Common myeloid progenitor, CD34-positive (primary cell): ENCODE measurements around the gene ZNRF3.
"Not testable (repeated sequence)": the region's sequence is repeated elsewhere in the genome, so short reads cannot be mapped to it uniquely, and the experiment has no call there.

Experiments used
- CTCF ChIA-PET: fragments of 350-600 bp; sonication (Branson Sonifier 250); formaldehyde crosslinking; loops from one replicate; lab custom pipeline; 2021; ENCODE audit warnings: antibody characterized with exemption; lab: Charles Lee
- POLR2A ChIA-PET: fragments of 350-600 bp; sonication (Branson Sonifier 250); formaldehyde crosslinking; loops from one replicate; lab custom pipeline; 2021; ENCODE audit warnings: antibody characterized with exemption; lab: Charles Lee
- DNase-seq, 3 donors: peaks; one replicate each; pipeline versions ENCODE4 v3.0.0 to v3.0.0-alpha.2; 2013
- H3K27ac ChIP-seq, 2 experiments: 1 replicate in 1 of 2; 2 replicates in 1 of 2; pipeline ENCODE4 v1.7.0; 2013; ENCODE audit warnings: inconsistent platforms in 2 of 2, low read length in 2 of 2, mild to moderate bottlenecking in 2 of 2, low read depth in 1 of 2, moderate library complexity in 1 of 2; ENCODE audit not compliant: severe bottlenecking in 2 of 2, insufficient read depth in 1 of 2, poor library complexity in 1 of 2
- H3K27me3 ChIP-seq, 5 experiments: replicated peaks in 2 of 5; 1 replicate in 3 of 5; 2 replicates in 2 of 5; pipeline versions ENCODE4 v1.6.1 to v1.7.0; 2013; ENCODE audit warnings: low read length in 4 of 5, mild to moderate bottlenecking in 2 of 5, moderate library complexity in 2 of 5, inconsistent platforms in 1 of 5; ENCODE audit not compliant: insufficient read depth in 5 of 5, control insufficient read depth in 4 of 5
- H3K36me3 ChIP-seq, 4 experiments: 1 replicate in 2 of 4; 2 replicates in 2 of 4; pipeline versions ENCODE4 v1.6.1 to v1.7.0; 2013; ENCODE audit warnings: low read length in 3 of 4, control low read depth in 1 of 4, mild to moderate bottlenecking in 1 of 4; ENCODE audit not compliant: control insufficient read depth in 4 of 4, insufficient read depth in 4 of 4
- H3K4me1 ChIP-seq, 4 experiments: 1 replicate in 3 of 4; 2 replicates in 1 of 4; pipeline versions ENCODE4 v1.6.1 to v1.7.1; 2013; ENCODE audit warnings: low read length in 3 of 4, mild to moderate bottlenecking in 3 of 4, control low read depth in 1 of 4, inconsistent platforms in 1 of 4, moderate library complexity in 1 of 4; ENCODE audit not compliant: control insufficient read depth in 4 of 4, insufficient read depth in 4 of 4; ENCODE audit errors: control extremely low read depth in 1 of 4
- H3K4me3 ChIP-seq, 7 experiments: 1 replicate in 4 of 7; 2 replicates in 3 of 7; pipeline versions ENCODE4 v1.5.1 to v1.7.0; 2013; ENCODE audit warnings: mild to moderate bottlenecking in 7 of 7, low read length in 6 of 7, moderate library complexity in 6 of 7, inconsistent platforms in 2 of 7, low read depth in 2 of 7, control low read depth in 1 of 7; ENCODE audit not compliant: insufficient read depth in 4 of 7, control insufficient read depth in 1 of 7; ENCODE audit errors: extremely low read depth in 1 of 7
- H3K9me3 ChIP-seq, 5 experiments: 1 replicate in 4 of 5; 2 replicates in 1 of 5; pipeline versions ENCODE4 v1.6.1 to v1.7.1; 2013; ENCODE audit warnings: low read length in 4 of 5, mild to moderate bottlenecking in 2 of 5, inconsistent platforms in 1 of 5, low read depth in 1 of 5, moderate library complexity in 1 of 5; ENCODE audit not compliant: control insufficient read depth in 4 of 5, insufficient read depth in 2 of 5; ENCODE audit errors: control extremely low read depth in 1 of 5
- WGBS: methylation state at CpG from one replicate; pipeline ENCODE4 v1.1.5; 2013; ENCODE audit not compliant: insufficient coverage; 5-methylcytosine and 5-hydroxymethylcytosine counted together

Gene ZNRF3

DNA sequence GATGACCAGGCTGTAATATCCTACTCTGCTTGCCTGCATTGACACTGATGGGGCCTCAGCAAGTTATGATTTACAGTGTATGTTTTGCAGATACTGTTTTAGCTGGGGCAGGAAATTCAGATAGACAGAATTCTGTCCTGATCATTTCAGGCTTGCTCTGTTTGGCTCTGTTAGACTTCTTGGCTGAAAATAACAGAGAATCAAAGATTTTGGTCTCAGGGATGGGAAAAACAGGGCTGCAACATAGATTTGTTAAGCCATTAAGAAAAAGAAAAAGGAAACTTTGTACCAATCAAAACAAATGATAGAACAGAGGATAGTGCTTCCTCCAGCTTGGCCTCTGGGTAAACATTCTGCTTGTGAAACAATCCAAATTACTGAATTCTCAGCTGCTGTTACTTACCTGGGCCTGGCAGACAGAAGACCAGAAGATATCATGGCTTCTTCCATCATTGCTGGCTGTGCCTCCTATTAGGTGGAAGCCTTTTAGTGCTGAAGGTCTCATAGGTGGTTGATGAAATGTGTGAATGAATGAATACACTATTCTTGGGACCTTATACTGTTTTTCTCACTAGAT is 22.0 kb downstream of the ZNRF3 start:
- H3K4me1 ChIP-seq: peaks cover 0 to 7% (median 1%) of the 10 kb centered on the region in 4 experiments
- DNase-seq: no peak

DNA sequence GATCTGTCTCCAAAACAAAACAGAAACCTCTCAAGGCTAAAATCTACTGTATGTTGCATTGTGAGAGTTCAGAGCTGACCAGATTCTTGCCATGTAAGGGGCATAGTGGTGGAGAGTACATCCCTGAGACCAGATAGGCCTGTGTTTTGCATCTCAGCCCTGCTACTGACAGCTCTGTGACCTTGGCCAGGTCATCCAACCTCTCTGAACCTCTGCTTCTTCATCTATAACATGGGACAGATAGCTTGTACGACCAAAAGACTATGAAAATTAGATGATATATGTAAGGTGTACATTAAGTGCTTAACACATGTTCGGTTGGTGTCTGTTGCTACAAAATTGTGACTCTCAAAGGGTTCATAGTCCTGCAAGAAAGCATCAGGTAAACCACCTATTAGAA is 22.9 kb downstream of the ZNRF3 start:
- 100% methylated on average over 1 of the region's 2 CpGs for WGBS
- Histone ChIP-seq H3K4me1 (peaks cover 0 to 4% (median 0%) of the 10 kb centered on the region in 4 experiments), H3K36me3 (no peaks in the 10 kb centered on the region), H3K27me3 (peaks cover 0 to 1% (median 0%) of the 10 kb centered on the region in 5 experiments), H3K9me3 (no peaks in the 10 kb centered on the region), H3K27ac (no peak overlapping the region), H3K4me3 (no peak overlapping the region)
- DNase-seq: no peak
- POLR2A ChIA-PET: no interaction called here
- CTCF ChIA-PET: interaction anchor here (1.4 to 1.5 kb wide), 2 partner anchors 21 to 135 kb away, joined by 4 read pairs; no protein-coding TSS in a partner anchor

More for the DNA sequence above, 22.0 kb downstream of the ZNRF3 start:
- no peaks in the 10 kb centered on the region for H3K9me3 ChIP-seq
- H3K4me3 ChIP-seq: no peak overlapping the region
- ChIA-PET CTCF (interaction anchor here (1.0 to 1.5 kb wide), 4 partner anchors 9 to 136 kb away, joined by 3 to 4 read pairs (median 4); partner anchors contain the start of gene ZNRF3), POLR2A (interaction anchor here (0.9 kb wide), 1 partner anchor 9 kb away, joined by 3 read pairs; no protein-coding TSS in a partner anchor)
- no peaks in the 10 kb centered on the region for H3K36me3 ChIP-seq
- H3K27ac ChIP-seq: no peak overlapping the region
- H3K27me3 ChIP-seq: peaks cover 0 to 1% (median 0%) of the 10 kb centered on the region in 5 experiments

- POLR2A ChIA-PET: interaction anchor here (0.6 kb wide), 1 partner anchor 39 kb away, joined by 6 read pairs; no protein-coding TSS in a partner anchor
- Histone ChIP-seq H3K9me3 (no peaks in the 10 kb centered on the region), H3K4me3 (no peak overlapping the region), H3K27me3 (peaks cover 0 to 1% (median 0%) of the 10 kb centered on the region in 5 experiments), H3K36me3 (no peaks in the 10 kb centered on the region), H3K4me1 (peaks cover 0 to 4% (median 0%) of the 10 kb centered on the region in 4 experiments), H3K27ac (no peak overlapping the region)
- whole genome bisulfite sequencing: 100% methylated on average over 2 of the region's 5 CpGs
- no peak for DNase-seq
- CTCF ChIA-PET: no interaction called here
Observed at GRCh38 chr22:28907311-28908008, 24.1 kb downstream of the ZNRF3 start.

GRCh38 chr22:28908810-28909209 is 25.4 kb downstream of the ZNRF3 start:
- H3K9me3 ChIP-seq, POLR2A ChIA-PET, H3K27ac ChIP-seq, H3K36me3 ChIP-seq, DNase-seq, H3K27me3 ChIP-seq, H3K4me1 ChIP-seq, H3K4me3 ChIP-seq: not testable (repeated sequence)
- 98% methylated on average over 6 of the region's 10 CpGs for WGBS
- CTCF ChIA-PET: interaction anchor here (0.8 to 2.3 kb wide), 2 partner anchors 11 to 49 kb away, joined by 3 to 5 read pairs; no protein-coding TSS in a partner anchor

DNA sequence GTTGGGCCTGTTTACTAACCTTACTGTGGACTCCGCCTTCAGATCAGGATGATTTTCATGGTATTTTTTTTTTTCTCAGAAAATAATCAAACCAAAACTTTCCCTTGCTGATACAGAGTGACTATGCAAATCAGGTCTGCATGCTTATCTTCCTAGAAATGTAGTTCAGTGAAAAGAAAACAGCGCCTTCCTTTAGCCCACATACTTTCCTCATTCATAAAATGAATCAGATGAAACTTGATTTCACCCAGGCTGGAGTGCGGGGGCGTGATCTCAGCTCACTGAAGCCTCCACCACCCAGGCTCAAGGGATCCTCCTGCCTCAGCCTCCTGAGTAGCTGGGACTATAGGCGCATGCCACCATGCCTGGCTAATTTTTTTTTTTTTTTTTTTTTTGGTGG is 26.0 kb downstream of the ZNRF3 start:
- 90% methylated on average over 2 of the region's 5 CpGs for WGBS
- peak in 2 of 3 donors; percentile 28 to 42 for DNase-seq

GRCh38 chr22:28910569-28911303 is 27.4 kb downstream of the ZNRF3 start:
- H3K27me3 ChIP-seq: peaks cover 0 to 1% (median 0%) of the 10 kb centered on the region in 5 experiments
- no peak overlapping the region for H3K4me3 ChIP-seq
- ChIA-PET CTCF (no interaction called here), POLR2A (no interaction called here)
- DNase-seq: no peak
- no peak overlapping the region for H3K27ac ChIP-seq
- H3K36me3 ChIP-seq: no peaks in the 10 kb centered on the region
- H3K4me1 ChIP-seq: peaks cover 0 to 3% (median 0%) of the 10 kb centered on the region in 4 experiments
- 90% methylated on average over 2 of the region's 3 CpGs for WGBS
- no peaks in the 10 kb centered on the region for H3K9me3 ChIP-seq

More for the DNA sequence above, 26.0 kb downstream of the ZNRF3 start:
- H3K9me3 ChIP-seq: no peaks in the 10 kb centered on the region
- no peak overlapping the region for H3K4me3 ChIP-seq
- no peaks in the 10 kb centered on the region for H3K36me3 ChIP-seq
- peaks cover 0 to 1% (median 0%) of the 10 kb centered on the region in 5 experiments for H3K27me3 ChIP-seq
- no peak overlapping the region for H3K27ac ChIP-seq
- CTCF ChIA-PET: interaction anchor here (0.8 to 2.3 kb wide), 2 partner anchors 11 to 49 kb away, joined by 3 to 5 read pairs; no protein-coding TSS in a partner anchor
- POLR2A ChIA-PET: interaction anchor here (0.6 kb wide), 1 partner anchor 105 kb away, joined by 4 read pairs; no protein-coding TSS in a partner anchor
- peaks cover 0 to 7% (median 0%) of the 10 kb centered on the region in 4 experiments for H3K4me1 ChIP-seq
